Astrocyte (in vitro differentiated cells and primary cell): ENCODE measurements around the gene CFAP45. TPM values are rescaled to one million over a fixed set of nuclear protein-coding genes. Genes with fewer than 3 reads are reported as not detected.

Source experiments
- DNase-seq: peaks from one replicate; pipeline ENCODE4 v3.0.0-alpha.2; 2010; ENCODE audit warnings: low read depth
- FAIRE-seq: peaks from 2 replicates; lab custom pipeline; 2011; peaks lifted over from hg19 to GRCh38; lab: Jason Lieb, UNC
- H2AFZ ChIP-seq: 2 replicates; pipeline ENCODE4 v1.6.0; 2012; ENCODE audit warnings: low read depth, low read length, inconsistent platforms
- H3K27ac ChIP-seq: 2 replicates; pipeline ENCODE4 v1.5.1; 2011; ENCODE audit warnings: low read depth, low read length, inconsistent platforms
- H3K27me3 ChIP-seq: 2 replicates; pipeline ENCODE4 v1.6.0; 2011; ENCODE audit warnings: low read length, inconsistent platforms; ENCODE audit not compliant: insufficient read depth
- H3K36me3 ChIP-seq: 2 replicates; pipeline ENCODE4 v1.5.1; 2011; ENCODE audit warnings: low read length, inconsistent platforms; ENCODE audit not compliant: insufficient read depth
- H3K4me1 ChIP-seq: 2 replicates; pipeline ENCODE4 v1.5.1; 2011; ENCODE audit warnings: low read length, inconsistent platforms; ENCODE audit not compliant: insufficient read depth
- H3K4me2 ChIP-seq: 2 replicates; pipeline ENCODE4 v1.6.0; 2012; ENCODE audit warnings: low read length, inconsistent platforms
- H3K4me3 ChIP-seq: 2 replicates; pipeline ENCODE4 v1.5.1; 2011; ENCODE audit warnings: low read depth, mild to moderate bottlenecking, low read length, inconsistent platforms; ENCODE audit not compliant: insufficient read depth
- H3K79me2 ChIP-seq: 2 replicates; pipeline ENCODE4 v1.6.0; 2012; ENCODE audit warnings: mild to moderate bottlenecking, low read length, inconsistent platforms; ENCODE audit not compliant: insufficient read depth
- H3K9ac ChIP-seq: 2 replicates; pipeline ENCODE4 v1.6.0; 2012; ENCODE audit warnings: mild to moderate bottlenecking, low read length, inconsistent platforms
- H3K9me3 ChIP-seq: 2 replicates; pipeline ENCODE4 v1.5.1; 2012; ENCODE audit warnings: low read depth, mild to moderate bottlenecking, low read length, inconsistent platforms; ENCODE audit not compliant: insufficient read depth
- H4K20me1 ChIP-seq: 2 replicates; pipeline ENCODE4 v1.6.0; 2012; ENCODE audit warnings: low read length, inconsistent platforms; ENCODE audit not compliant: insufficient read depth
- H3K27ac Mint-ChIP-seq: one replicate; pipeline ENCODE4 v1.8.0; 2021; ENCODE audit warnings: mild to moderate bottlenecking, mixed read lengths; ENCODE audit not compliant: unreplicated experiment
- H3K27me3 Mint-ChIP-seq: one replicate; pipeline ENCODE4 v1.8.0; 2021; ENCODE audit warnings: low read depth, mixed read lengths; ENCODE audit not compliant: unreplicated experiment
- H3K36me3 Mint-ChIP-seq: one replicate; pipeline ENCODE4 v1.8.0; 2021; ENCODE audit warnings: low read depth, mixed read lengths; ENCODE audit not compliant: unreplicated experiment
- H3K4me1 Mint-ChIP-seq: one replicate; pipeline ENCODE4 v1.8.0; 2021; ENCODE audit warnings: low read depth, mixed read lengths; ENCODE audit not compliant: unreplicated experiment
- H3K4me3 Mint-ChIP-seq: one replicate; pipeline ENCODE4 v1.8.0; 2021; ENCODE audit warnings: mild to moderate bottlenecking, moderate library complexity, mixed read lengths; ENCODE audit not compliant: unreplicated experiment
- H3K9me3 Mint-ChIP-seq: one replicate; pipeline ENCODE4 v1.8.0; 2021; ENCODE audit warnings: mild to moderate bottlenecking, mixed read lengths; ENCODE audit not compliant: unreplicated experiment
- CTCF ChIP-seq: IDR thresholded peaks from 2 replicates; pipeline ENCODE4 v1.5.1; 2011; ENCODE audit warnings: low read depth, mild to moderate bottlenecking, inconsistent platforms, low read length, moderate library complexity; ENCODE audit not compliant: insufficient read depth
- EZH2 ChIP-seq: IDR thresholded peaks from 2 replicates; pipeline ENCODE4 v1.6.1; 2012; ENCODE audit warnings: mild to moderate bottlenecking, low read length, inconsistent platforms; ENCODE audit not compliant: insufficient read depth
- total RNA-seq: library from RNA; stranded (reverse); gene quantifications from 2 replicates; pipeline ENCODE4 v1.2.1, GENCODE V29; 2021

CFAP45 gene
- total RNA-seq, 1 donor from 2014 or later = 3.2 TPM

- Histone ChIP-seq H3K27ac (peak within 1 kb of the TSS; percentile 100), H3K36me3 (peaks cover 9% of the 10 kb centered on the region), H3K4me1 (peaks cover 35% of the 10 kb centered on the region), H4K20me1 (peaks cover 40% of the 10 kb centered on the region), H3K27me3 (no peaks in the 10 kb centered on the region), H3K4me2 (peak within 1 kb of the TSS; percentile 98), H2AFZ (peak within 1 kb of the TSS; percentile 64), H3K9me3 (no peaks in the 10 kb centered on the region), H3K79me2 (peaks cover 57% of the 10 kb centered on the region), H3K9ac (peak within 1 kb of the TSS; percentile 99), H3K4me3 (peak within 1 kb of the TSS; percentile 98)
- DNase-seq = peak; percentile 83
- H3K36me3 Mint-ChIP-seq = peaks cover 10% of the 10 kb centered on the region
- peak within 1 kb of the TSS; percentile 90 for H3K4me3 Mint-ChIP-seq
- peaks cover 5% of the 10 kb centered on the region for H3K27me3 Mint-ChIP-seq
- H3K4me1 Mint-ChIP-seq = peaks cover 30% of the 10 kb centered on the region
- peak within 1 kb of the TSS; percentile 99 for H3K27ac Mint-ChIP-seq
- TF ChIP-seq CTCF (no peak), EZH2 (no peak)
- H3K9me3 Mint-ChIP-seq = no peaks in the 10 kb centered on the region
- no peak for FAIRE-seq
Measured at GRCh38 chr1:159924791-159925718, 25.1 kb upstream of the CFAP45 start, which contains the start of gene TAGLN2. TSS of gene TAGLN2 (minus strand) at chr1:159925507. CDS start at chr1:159920509, 4,998 bp downstream.

GRCh38 chr1:159924025-159924790, 24.2 kb upstream of the CFAP45 start:
- DNase-seq = peak; percentile 81
- peaks cover 35% of the 10 kb centered on the region for H3K4me1 ChIP-seq
- Mint-ChIP-seq H3K36me3 (peaks cover 15% of the 10 kb centered on the region), H3K27me3 (peaks cover 2% of the 10 kb centered on the region), H3K27ac (peak overlapping the region; percentile 99), H3K4me1 (peaks cover 37% of the 10 kb centered on the region), H3K9me3 (no peaks in the 10 kb centered on the region), H3K4me3 (peak overlapping the region; percentile 90)
- FAIRE-seq = no peak
- peaks cover 49% of the 10 kb centered on the region for H4K20me1 ChIP-seq
- no peaks in the 10 kb centered on the region for H3K27me3 ChIP-seq
- no peak overlapping the region for H2AFZ ChIP-seq
- H3K79me2 ChIP-seq = peaks cover 65% of the 10 kb centered on the region
- no peaks in the 10 kb centered on the region for H3K9me3 ChIP-seq
- peak overlapping the region; percentile 98 for H3K4me2 ChIP-seq
- H3K9ac ChIP-seq = peak overlapping the region; percentile 99
- peak overlapping the region; percentile 100 for H3K27ac ChIP-seq
- peaks cover 18% of the 10 kb centered on the region for H3K36me3 ChIP-seq
- peak overlapping the region; percentile 98 for H3K4me3 ChIP-seq
- TF ChIP-seq CTCF (no peak), EZH2 (no peak)
